Gastroesophageal sphincter (tissue), 3 donors: ENCODE measurements around the gene RGS10.

Experiments
- POLR2A ChIP-seq, 2 donors: fragments of 450-650 bp; IDR thresholded peaks; one replicate each; pipeline ENCODE4 v1.6.1; 2017; ENCODE audit warnings: antibody characterized with exemption in 2 of 2, mild to moderate bottlenecking in 2 of 2, moderate library complexity in 1 of 2
- TF ChIP-seq, protein P1 (sequence below), 4 experiments: fragments of 200-600 bp in 2 of 4; fragments of 450-650 bp in 2 of 4; sonication (generic) in 1 of 4; IDR thresholded peaks; one replicate each; pipeline ENCODE4 v1.5.1; 2017 to 2019; ENCODE audit warnings: antibody characterized with exemption in 4 of 4, mild to moderate bottlenecking in 2 of 4, moderate library complexity in 2 of 4

DNA sequence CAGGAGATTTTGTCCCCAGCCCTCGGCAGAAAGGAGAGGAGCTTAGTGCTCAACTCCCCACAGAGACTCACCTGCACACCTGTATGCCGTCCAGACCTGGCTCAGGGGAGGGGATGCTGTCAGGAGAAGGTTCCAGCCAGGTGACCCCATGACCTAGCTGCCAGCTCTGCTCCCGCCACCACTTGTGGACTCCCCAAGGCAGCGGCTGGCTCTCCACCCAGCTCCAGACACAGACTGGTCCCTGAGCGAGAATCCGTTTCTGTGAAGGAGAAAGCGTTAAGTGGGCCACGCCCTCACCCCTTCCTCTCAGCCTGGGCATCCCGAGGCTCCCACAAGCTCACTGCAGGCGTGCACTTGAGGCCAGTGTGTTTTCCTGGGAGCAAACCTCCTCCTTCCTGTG lies 76.4 kb downstream of the RGS10 start:
- TF ChIP-seq, protein P1, sequence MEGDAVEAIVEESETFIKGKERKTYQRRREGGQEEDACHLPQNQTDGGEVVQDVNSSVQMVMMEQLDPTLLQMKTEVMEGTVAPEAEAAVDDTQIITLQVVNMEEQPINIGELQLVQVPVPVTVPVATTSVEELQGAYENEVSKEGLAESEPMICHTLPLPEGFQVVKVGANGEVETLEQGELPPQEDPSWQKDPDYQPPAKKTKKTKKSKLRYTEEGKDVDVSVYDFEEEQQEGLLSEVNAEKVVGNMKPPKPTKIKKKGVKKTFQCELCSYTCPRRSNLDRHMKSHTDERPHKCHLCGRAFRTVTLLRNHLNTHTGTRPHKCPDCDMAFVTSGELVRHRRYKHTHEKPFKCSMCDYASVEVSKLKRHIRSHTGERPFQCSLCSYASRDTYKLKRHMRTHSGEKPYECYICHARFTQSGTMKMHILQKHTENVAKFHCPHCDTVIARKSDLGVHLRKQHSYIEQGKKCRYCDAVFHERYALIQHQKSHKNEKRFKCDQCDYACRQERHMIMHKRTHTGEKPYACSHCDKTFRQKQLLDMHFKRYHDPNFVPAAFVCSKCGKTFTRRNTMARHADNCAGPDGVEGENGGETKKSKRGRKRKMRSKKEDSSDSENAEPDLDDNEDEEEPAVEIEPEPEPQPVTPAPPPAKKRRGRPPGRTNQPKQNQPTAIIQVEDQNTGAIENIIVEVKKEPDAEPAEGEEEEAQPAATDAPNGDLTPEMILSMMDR (IDR thresholded peaks at IDR 0.05), result no peak
- no peak for TF ChIP-seq POLR2A (IDR thresholded peaks at IDR 0.05)
